AG09309 (cell line): ENCODE data around the gene WBP1.

Source experiments
- DNase-seq: peaks from one replicate; pipeline ENCODE4 v3.0.0-alpha.2; 2010; ENCODE audit warnings: low read depth
- H3K4me3 ChIP-seq: 2 replicates; pipeline ENCODE4 v1.5.1; 2011; ENCODE audit warnings: mild to moderate bottlenecking, low read depth, low read length, moderate library complexity; ENCODE audit not compliant: control insufficient read depth
- CTCF ChIP-seq: IDR thresholded peaks from 2 replicates; pipeline ENCODE4 v1.5.1; 2011; ENCODE audit warnings: mild to moderate bottlenecking, low read depth, low read length, inconsistent platforms; ENCODE audit not compliant: insufficient read depth, control insufficient read depth; ENCODE audit errors: missing control alignments

The WBP1 gene

DNA sequence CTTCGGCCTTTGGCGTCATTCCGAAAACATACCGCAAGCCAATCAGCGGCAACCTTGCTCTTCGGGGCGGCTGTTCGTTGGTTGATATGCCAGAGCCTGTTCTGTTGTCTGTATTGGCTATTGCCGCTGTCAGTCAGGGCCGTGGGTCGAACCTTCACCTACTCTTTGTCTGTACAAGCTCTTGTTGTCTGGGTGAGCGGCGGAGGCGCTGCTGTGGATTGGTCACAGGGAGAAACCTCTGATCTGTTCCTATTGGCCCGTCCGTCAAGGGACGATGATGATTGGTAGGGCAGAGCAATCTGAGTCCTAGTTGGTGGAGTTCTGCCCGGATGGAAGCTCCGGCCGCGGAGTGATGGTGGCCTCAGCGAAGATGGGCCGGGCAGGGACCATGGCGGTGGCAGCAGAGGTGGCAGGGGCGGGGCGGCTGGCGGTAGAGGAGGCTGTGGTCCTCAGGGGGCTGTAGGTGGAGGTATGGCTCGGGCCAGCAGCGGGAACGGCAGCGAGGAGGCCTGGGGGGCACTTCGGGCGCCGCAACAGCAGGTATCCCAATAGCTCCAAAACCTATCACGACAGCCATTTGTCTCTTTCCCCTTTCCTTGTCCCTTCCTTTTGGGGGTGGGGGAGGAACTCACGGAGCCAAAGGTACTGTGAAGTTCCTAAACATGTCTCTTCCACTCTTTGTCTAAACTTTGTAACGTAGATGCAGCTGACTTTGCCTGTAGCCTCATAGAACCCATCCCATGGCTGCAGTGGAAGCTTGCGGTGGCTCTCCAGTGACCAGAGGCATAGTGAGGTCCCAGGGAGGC, at the start of gene WBP1:
Gene WBP1, plus strand, starts transcription at position 307 of the 806 bp plus-strand sequence. Its CDS starts 165 bp downstream, at position 472.
- H3K4me3 ChIP-seq: peak within 1 kb of the TSS; percentile 75
- no peak for TF ChIP-seq CTCF
- peak; percentile 100 for DNase-seq

- H3K4me3 ChIP-seq: no peak overlapping the region
- no peak for DNase-seq
- TF ChIP-seq CTCF: no peak
These were observed 45.1 kb upstream of the WBP1 start for GRCh38 chr2:74413001-74413698.

GRCh38 chr2:74414441-74414840, 43.8 kb upstream of the WBP1 start:
- peak overlapping the region; percentile 54 for H3K4me3 ChIP-seq
- TF ChIP-seq CTCF: no peak
- no peak for DNase-seq

DNA sequence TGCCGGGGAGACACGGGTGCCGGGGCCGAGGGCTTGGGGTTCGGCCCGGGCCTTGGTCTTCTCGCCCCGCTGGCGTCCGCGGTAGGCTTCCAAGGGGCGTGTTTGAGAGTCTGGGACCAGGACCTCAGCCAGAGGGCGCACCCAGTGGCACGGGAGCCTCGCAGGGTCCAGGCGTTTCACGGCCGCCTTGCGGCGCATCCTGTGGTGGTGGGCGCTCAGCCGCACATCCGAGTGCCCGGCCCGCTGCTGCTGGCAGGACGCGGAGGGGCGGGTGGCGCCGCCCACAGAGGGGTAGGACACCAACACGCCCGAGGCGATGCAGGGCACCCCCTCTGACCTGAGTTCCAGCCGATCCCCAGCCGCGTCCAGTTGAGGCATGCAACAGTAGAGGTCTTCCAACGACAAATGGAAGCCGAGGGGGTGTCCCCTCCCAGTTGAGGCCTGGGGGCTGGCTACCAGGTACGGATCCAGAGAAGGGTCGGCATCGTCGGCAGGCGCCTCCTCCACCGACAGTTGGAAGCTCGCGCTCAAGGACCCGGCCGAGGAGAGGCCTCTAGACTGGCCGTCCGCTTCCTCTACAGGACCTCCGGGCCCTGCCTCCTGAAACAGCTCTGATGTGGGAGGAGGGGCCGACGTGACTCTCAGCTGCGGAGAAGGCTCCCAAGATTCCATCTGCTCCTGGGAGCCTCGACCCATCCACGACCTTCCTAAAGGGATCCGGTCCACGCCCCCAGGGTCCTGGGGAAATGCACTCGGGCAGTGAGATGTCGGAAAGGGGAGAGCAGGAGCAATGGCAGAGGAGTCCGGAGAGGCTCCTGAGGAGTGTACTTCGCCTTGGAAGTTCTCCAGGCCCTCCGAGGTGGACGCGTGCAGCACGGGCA, 43.1 kb upstream of the WBP1 start:
- DNase-seq: no peak
- peak; percentile 35 for TF ChIP-seq CTCF

DNA sequence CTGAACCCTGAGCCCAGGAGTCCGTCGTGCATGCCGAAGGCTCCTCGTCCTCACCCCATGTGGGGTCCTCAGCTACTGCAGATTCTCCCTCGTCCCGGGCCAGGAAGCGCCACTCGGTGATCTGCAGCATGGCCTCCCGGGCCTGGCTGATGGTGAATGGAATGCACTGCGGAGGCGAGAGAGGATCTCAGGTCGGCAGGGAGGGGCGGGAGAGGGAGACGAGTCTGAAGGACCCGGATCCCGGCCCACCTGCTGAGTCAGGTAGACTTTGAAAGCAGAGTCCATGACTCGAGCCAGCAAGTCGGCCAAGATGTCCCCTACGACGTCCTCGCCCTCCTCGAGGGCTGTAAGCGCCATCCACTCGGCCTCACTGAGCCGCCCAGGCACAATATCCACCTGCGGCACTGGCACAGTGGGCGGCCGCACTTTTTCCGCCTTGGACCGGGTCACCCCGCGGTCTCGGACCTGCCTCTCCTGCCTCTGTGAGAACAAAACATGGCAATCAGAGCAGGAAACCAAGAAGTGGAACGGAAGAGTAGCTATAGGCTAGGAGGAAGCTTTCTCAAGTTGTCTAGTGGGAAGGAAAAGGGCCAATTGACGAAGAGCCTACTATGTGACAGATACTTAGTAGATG, 42.4 kb upstream of the WBP1 start:
- no peak for TF ChIP-seq CTCF
- no peak for DNase-seq
- peak overlapping the region; percentile 54 for H3K4me3 ChIP-seq

More for the DNA sequence above, 43.1 kb upstream of the WBP1 start:
- H3K4me3 ChIP-seq: peak overlapping the region; percentile 54

GRCh38 chr2:74416778-74417177, 41.5 kb upstream of the WBP1 start:
- no peak overlapping the region for H3K4me3 ChIP-seq
- no peak for DNase-seq
- no peak for TF ChIP-seq CTCF
